NCI-H748 (cell line): ENCODE data around the gene UBE2H.
"Not testable (repeated sequence)": the region's sequence is repeated elsewhere in the genome, so short reads cannot be mapped to it uniquely, and the experiment has no call there.

Experiments
- DNase-seq: peaks from one replicate; lab custom pipeline; 2025; ENCODE audit not compliant: unreplicated experiment; lab: John Stamatoyannopoulos, UW

UBE2H gene

DNA sequence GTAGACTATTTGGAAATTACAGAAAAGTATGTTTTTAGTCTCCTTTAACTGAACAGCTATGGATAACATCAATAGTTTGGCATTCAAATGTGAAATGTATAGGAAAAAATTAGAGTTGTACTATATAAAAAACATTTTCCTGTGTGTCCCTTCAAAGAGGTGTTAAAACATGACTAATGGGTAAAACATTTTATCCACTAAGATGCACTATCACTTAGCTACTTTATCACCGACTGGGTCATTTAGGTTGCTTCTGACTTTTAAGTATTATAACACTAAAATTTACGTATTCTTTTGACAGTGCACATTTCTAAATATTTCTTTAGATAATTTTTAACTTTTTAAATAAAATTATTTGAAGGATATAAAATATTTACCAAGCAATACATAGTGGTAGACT is 77.6 kb downstream of the UBE2H start:
- DNase-seq, result no peak

- no peak for DNase-seq
These were observed 78.0 kb downstream of the UBE2H start for GRCh38 chr7:129874722-129875121.

DNA sequence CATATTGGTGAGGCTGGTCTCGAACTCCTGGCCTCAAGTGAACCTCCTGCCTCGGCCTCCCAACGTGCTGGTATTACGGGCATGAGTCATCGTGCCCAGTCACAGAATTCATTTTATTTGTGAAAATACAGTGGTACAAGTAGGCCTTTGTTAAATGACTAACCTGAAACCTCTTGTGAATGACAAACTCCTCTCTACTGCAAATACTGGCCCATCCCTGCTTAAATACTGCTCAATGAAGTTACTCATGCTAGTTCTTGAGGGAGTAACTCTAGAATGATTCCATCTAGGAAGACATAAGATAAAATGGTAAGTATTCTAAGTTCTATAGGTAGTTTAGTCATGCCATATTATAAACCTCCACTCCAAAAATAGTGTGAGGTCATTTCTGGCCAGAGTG is 80.7 kb downstream of the UBE2H start:
- DNase-seq, result no peak

GRCh38 chr7:129870668-129871067 is 82.1 kb downstream of the UBE2H start:
- DNase-seq, result no peak

- no peak for DNase-seq
These were observed 86.5 kb downstream of the UBE2H start for GRCh38 chr7:129866251-129866650.

- DNase-seq, result no peak
These were observed 86.9 kb downstream of the UBE2H start for GRCh38 chr7:129865925-129866201.

DNA sequence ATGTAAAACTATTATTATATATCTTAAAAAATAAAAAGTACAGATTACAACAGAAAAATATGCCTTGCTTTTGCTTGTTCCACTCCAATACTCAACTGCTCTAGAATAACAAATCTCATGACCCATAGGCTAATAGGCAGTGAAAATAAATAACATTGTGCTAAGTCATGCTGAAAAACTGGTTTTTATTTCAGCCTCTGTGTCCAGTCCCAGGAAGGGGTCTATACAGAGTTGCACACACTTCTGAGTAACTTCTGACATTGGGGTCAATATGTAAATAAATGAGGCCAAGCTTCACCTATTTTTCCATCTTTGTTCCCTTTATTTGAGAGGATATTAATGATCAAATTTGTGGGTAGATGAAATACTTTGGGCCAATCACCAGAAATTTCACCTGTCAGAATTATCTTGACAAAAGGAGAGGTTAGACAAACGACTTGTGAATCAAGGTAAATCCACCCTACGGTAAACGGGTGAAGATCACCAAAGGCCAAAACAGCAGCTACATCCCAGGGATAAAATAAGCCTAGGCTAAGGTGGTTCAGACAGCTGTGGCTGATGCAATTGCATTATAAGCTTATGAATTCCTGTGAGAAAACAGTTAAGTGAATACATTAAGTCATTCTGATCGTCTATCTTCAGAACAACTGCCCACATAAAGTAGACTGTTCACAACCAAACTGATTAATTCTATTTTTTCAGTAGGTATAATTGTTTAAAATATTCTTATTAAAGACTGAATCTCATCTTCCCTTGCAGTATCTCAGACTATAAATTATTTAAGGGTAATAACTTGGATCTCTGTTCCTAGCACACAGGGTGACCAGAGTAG is 87.5 kb downstream of the UBE2H start:
- DNase-seq, result no peak

GRCh38 chr7:129864676-129865075 is 88.1 kb downstream of the UBE2H start:
- DNase-seq, result not testable (repeated sequence)

- peak; percentile 61 for DNase-seq
These were observed 88.7 kb downstream of the UBE2H start for GRCh38 chr7:129864042-129864441.

- DNase-seq, result no peak
These were observed 90.1 kb downstream of the UBE2H start for GRCh38 chr7:129862682-129863081.

DNA sequence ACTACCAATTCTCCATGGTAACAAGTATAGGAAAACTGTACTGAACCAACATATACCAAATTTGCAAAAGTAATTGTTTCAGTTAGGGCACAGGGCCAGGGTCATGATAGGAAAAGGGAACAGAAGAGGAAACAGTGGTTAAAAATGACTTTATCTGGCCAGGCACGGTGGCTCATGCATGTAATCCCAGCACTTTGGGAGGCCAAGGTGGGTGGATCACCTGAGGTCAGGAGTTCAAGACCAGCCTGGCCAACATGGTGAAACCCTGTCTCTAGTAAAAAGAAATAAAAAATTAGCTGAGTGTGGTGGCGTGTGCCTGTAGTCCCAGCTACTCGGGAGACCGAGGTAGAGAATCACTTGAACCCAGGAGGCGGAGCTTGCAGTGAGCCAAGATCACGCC is 92.0 kb downstream of the UBE2H start:
- DNase-seq, result not testable (repeated sequence)

DNA sequence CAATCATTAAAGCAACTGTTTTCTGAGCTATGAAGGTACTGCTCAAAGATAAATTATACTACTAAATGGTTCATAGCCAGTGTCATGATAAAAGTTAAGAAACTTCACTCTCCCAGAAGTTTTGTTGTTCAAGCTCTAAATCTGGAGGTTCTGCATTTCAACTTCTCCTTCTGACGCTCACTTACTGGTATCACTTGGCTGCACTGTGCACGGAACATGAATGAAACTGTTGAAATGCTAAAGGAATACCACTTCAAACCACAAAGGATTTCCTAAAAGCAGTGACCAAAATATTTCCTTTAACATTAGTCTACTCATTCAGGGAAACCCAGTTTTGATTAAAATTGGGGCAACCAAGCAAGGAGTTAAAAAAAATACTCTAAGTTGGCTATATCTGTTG is 93.6 kb downstream of the UBE2H start:
- no peak for DNase-seq

DNA sequence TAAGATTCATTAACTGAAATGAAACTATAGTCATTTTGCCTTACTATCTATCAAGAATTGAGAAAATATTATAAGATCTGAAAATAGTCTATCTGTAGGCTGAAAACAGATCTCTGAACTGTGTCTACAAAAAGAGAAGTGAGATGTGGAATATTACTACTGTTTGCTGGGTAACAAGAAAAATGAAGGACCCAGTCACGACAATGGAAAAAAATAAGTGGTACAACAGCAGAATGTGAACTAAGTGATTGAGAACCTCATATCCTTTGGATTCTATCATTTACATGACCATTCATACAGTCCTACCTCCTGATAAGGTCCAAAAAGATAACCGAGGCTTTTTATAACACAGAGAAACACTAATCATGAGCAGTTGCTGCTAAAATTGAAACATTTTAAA is 94.3 kb downstream of the UBE2H start:
- DNase-seq, result no peak

- DNase-seq, result no peak
These were observed 95.4 kb downstream of the UBE2H start for GRCh38 chr7:129857313-129857712.

- no peak for DNase-seq
These were observed 96.6 kb downstream of the UBE2H start for GRCh38 chr7:129855935-129856717.

DNA sequence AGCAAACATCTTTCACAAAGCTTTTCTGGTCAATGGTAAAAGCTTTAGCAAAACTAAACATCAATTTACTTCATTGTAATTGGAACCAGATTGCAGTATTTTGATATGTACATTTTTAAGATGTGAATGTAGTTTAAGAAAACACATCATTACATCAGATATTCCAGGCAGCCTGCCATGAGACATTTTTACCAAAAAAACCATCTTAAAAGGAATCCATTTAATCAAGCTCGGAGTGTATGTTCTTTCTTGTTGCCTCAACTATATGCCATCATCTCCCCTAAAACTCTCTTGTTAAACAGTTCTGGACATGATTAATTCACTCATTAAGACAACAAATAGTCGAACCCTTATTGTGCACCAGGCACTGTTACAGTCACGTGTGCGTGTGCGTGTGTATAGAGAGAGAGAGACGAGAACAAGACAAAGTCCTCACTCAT is 97.5 kb downstream of the UBE2H start:
- no peak for DNase-seq

DNA sequence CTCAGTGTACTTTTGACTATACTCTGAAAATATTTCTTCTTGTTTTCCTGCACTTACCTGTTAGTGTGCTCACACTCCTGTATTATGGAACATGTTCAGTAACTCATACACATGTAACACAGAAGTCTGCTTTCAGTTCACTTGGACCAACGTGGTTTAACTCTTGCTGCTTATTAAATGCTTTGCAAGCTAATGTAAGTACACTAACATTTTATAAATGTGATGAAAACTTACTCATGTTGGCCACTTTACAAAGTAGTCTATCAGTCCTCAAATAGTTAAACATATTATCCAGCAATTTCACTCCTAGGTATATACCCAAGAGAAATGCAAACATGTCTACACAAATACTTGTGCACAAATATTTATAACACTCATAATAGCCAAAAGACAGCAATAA is 98.4 kb downstream of the UBE2H start:
- DNase-seq, result no peak

GRCh38 chr7:129853661-129854268 is 99.0 kb downstream of the UBE2H start:
- DNase-seq, result no peak

- peak; percentile 65 for DNase-seq
These were observed 101.0 kb downstream of the UBE2H start for GRCh38 chr7:129851809-129852208.

GRCh38 chr7:129851174-129851573 is 101.6 kb downstream of the UBE2H start:
- DNase-seq, result peak; percentile 66

- no peak for DNase-seq
These were observed 104.3 kb downstream of the UBE2H start for GRCh38 chr7:129848436-129848835.

- no peak for DNase-seq
These were observed 106.8 kb downstream of the UBE2H start for GRCh38 chr7:129845972-129846327.
